HG02943 (cell line): Measurements from ENCODE around the gene OAS2.

Source experiments
- ATAC-seq: cut with Tn5 transposase; IDR thresholded peaks from one replicate; pipeline ENCODE4 v1.9.1; 2021; ENCODE audit warnings: mild to moderate bottlenecking, low read depth, moderate library complexity; ENCODE audit not compliant: unreplicated experiment

OAS2 gene, protein sequence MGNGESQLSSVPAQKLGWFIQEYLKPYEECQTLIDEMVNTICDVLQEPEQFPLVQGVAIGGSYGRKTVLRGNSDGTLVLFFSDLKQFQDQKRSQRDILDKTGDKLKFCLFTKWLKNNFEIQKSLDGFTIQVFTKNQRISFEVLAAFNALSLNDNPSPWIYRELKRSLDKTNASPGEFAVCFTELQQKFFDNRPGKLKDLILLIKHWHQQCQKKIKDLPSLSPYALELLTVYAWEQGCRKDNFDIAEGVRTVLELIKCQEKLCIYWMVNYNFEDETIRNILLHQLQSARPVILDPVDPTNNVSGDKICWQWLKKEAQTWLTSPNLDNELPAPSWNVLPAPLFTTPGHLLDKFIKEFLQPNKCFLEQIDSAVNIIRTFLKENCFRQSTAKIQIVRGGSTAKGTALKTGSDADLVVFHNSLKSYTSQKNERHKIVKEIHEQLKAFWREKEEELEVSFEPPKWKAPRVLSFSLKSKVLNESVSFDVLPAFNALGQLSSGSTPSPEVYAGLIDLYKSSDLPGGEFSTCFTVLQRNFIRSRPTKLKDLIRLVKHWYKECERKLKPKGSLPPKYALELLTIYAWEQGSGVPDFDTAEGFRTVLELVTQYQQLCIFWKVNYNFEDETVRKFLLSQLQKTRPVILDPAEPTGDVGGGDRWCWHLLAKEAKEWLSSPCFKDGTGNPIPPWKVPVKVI

DNA sequence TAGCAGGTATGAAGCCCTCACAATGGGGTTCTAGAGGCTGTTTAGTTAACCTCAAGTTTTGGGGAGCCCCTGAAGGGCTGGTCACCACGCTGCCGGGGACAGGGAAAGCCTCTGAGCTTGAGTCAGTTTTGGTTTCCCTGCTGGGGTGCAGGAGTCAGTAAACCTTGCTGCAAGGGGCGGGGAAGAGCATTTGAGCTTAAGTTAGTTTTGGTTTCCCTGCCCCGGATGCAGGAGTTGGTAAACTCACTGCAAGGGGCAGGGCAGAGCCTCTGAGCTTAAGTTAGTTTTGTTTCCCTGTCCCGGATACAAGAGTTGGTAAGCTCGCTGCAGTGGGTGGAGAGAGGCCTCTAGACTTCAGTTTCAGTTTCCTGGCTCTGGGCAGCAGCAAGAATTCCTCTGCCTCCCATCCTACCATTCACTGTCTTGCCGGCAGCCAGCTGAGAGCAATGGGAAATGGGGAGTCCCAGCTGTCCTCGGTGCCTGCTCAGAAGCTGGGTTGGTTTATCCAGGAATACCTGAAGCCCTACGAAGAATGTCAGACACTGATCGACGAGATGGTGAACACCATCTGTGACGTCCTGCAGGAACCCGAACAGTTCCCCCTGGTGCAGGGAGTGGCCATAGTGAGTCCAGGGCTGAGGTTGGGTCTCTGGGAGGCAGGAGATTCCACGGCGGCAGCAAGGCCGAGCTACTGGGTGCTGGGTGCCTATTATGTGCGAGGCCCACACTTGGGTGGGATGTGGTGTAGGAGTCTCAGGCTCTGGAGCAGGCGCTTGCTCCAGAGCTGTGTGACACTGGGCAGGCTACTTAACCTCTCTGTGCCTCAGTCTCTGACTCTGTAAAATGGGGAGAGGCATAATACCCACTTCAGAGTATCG is at the start of gene OAS2:
Gene OAS2, plus strand, starts transcription at position 357 of the 878 bp plus-strand sequence. Its CDS starts 90 bp downstream, at position 447.
- peak; percentile 91 for ATAC-seq

DNA sequence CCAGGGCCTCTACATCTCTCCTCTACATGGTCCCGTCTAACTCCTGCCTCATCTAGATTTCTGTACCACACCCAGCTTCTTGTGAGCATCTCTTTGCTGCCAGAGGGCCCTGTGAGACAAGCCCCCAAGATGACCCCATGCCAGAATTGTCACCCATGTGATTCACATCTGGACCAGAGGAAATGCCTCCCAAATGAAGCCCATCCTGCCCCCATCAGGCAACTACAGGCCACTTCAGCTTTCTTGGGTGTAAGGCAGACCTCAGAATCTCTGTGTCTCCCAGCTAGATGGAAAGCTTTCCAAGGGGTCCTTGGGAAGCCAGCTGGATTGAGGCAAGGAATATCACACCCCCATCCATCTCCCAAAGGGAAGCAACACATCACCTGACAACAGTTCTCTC is 49.3 kb upstream of the OAS2 start:
- no peak for ATAC-seq

DNA sequence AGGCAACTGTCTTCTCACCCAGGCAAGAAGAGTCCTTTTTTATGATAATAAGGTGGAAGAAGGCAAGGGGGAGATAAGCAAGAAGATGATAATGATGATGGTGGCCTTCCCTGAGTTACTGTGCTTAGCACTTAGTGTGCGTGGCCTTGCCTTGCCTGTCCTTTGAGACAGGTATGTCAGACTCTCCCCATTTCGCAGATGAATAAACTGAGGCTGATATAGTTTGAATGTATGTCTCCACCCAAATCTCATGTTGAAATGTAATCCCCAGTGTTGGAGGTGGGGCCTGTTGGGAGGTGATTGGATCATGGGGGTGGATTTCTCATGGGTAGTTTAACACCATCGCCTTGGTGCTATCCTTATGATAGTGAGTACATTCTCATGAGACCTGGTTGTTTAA is 48.6 kb upstream of the OAS2 start:
- no peak for ATAC-seq

DNA sequence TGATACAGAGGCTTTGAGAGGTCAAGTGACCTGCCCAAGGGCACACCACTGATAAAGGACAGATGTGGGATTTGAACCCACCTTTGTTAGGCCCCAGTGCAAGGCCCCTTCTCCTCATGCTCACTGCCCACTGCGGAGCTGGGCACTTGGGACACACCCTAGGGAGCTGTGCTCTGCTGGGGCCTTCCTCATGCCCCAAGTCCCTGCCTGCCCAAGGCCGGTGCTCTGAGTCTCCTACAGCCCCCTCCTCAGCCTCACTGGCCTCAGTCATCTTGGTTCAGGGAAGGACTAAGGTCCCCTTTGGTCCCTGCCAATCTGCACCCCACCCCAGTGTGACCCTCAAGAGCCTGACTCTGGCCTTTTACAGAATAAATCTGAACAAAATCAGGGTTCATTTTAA is 48.0 kb upstream of the OAS2 start:
- no peak for ATAC-seq

DNA sequence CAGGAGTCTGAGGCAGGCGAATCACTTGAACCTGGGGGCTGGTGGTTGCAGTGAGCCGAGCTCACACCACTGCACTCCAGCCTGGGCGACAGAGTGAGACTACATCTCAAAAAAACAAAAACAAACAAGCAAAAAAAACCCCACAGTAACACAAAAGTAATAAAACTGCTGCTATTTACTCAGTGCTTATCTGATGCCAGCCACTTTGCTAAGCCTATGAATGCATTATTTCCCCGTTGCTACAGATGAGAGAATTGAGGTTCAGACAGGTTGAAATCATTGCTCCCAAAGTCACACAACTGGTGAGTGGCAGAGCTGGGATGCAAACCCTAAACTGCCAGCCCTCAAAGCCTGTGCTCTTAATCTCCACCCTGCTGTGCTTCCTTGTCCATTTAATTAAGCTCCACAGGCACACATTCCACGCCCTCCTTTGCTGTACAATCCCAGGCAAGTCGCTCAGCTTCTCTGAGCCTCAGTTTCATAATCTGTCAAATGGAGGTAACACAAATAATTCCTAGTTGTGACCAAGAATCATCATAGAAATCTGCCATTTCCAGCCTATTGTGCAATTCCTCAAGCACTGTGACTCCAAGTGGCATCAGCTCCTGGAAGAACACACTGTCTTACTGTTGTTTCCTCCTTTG is 45.7 kb upstream of the OAS2 start:
- ATAC-seq: no peak

DNA sequence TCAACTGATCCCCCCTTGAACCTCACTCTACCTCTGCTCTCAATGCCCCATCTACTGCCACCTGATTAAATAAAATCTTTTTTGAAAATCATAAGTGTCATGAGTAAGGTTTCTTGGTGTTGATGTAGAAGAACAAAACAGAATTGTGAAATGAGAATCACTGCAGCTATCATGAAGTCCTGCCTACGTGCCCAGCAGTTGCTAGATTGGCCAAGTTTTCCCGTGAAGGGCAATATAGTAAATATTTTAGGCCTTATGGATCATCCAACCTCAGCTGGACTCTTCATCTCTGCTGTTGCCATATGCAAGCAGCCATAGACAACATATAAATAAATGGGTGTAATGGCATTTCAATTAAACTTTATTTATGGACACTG is 45.2 kb upstream of the OAS2 start:
- ATAC-seq: no peak

DNA sequence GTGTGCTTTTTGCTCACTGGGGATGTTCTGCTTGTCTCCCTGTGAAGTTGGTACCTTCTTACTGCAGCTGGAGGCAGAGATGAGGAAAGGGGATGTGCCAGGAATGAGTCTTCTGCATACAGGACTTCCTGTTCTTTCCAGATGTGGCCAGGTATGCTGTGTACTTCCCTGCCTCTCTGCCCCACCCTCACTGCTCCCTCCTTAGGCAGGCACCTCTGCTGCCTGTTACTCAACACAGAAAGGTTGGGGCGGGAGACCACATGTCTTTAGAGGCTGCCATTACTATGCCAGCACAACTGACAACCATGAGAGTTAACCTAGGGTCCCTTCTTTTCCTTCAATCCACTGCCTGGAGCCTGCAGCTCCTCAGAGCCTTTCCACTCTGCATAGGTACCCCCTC is 42.1 kb upstream of the OAS2 start:
- ATAC-seq: no peak

DNA sequence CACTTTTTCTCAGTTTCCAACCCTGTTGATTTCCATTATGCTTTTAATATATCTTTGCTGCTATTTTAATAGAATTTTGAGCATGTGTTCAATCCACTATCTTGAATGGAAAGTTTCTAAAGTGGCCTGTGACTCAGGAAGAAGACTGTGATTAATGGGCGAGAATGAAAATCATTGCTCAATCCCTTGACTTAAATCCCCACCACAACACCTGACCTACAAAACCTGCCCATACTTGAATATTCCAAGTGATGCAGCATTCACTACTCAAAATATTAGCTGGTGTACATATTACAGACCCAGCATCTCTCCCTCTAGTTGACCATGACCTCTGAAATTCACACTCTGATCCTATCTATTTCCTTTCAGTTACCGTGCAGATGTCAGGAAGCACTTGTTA is 41.4 kb upstream of the OAS2 start:
- ATAC-seq: no peak

DNA sequence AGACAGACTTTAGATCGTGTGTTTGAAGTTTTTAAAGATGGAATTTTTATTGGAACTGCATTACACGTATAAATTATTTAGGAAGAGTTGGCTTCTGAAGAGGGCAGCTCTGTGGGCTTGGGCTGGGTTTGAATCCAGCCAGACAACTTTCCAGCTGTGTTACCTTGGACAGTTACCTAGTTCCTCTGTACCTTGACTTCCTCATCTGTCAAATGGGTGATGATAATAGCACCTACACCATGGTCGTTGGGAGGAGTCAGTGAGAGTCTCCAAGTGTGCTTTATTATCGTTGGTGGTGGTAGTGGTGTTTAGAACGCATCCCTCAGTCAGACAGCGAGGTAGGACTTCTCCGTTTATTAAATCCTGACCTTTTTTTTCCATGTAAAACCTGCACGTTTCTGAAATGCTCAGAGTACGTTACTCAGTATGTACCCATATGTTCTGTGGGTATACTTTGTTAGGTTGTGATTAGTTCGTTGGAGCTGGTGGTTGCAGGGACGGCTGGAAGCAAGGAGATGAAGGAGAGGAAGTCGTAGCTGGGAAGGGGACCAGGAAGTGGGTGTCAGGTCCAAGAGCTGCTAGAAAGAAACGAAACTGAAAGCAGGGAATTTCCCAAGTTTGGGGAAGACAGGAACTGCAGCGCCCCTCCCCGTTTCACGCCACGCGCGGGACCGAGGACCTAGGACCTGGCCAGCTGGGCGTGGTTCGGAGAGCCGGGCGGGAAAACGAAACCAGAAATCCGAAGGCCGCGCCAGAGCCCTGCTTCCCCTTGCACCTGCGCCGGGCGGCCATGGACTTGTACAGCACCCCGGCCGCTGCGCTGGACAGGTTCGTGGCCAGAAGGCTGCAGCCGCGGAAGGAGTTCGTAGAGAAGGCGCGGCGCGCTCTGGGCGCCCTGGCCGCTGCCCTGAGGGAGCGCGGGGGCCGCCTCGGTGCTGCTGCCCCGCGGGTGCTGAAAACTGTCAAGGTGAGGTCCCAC is 40.3 kb upstream of the OAS2 start, which contains the start of gene OAS3:
Gene OAS3, plus strand, starts transcription at position 734 of the 979 bp plus-strand sequence. Its CDS starts 57 bp downstream, at position 791.
- no peak for ATAC-seq

DNA sequence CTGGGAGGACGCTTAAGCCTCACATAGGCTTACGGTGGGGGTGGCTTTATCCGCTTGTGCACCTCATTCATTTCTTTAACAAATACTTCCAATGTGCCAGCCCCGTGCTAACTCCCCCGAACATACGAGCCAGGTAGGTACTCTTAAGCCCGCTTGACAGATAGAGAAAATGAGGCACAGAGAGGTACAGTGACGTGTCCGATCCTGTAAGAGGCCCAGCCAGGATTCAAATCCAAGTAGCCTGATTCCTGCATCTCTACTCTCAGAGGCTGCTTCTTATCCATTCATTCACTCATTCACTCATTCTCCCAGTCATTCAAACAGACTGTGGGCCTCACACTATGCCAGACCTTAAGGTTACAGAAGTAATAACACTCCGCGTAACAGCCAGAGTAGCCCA is 39.6 kb upstream of the OAS2 start:
- ATAC-seq: no peak

DNA sequence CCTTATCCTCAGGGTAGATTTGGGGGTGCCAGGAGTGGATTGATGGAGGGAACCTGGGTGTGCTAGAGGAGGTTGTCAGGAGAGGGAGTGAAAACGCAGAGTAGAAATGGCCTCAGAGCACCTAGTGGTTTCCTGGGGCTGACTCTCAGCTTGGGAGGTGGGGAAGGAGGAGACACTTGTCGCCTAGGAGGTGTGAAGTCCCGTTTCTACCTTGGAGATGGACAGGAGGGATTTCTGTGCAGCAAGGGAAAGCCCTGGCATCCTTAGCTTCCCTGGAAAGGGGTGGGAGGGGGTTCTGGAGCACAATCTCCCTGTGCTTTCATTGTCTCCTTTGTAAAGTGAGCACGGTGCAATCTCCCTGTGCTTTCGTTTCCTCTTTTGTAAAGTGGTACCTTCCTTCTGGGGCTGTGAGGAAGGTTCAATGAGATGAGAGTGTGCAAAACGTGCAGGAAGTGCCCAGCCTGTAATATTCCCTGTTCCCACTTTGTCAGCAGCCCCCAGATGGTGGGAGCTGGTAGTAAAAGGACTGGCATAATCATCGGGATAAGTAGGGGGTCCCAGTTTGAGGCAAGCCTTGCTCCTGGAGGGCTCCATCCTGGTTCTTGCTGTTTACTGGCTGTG is 38.4 kb upstream of the OAS2 start:
- peak; percentile 49 for ATAC-seq

DNA sequence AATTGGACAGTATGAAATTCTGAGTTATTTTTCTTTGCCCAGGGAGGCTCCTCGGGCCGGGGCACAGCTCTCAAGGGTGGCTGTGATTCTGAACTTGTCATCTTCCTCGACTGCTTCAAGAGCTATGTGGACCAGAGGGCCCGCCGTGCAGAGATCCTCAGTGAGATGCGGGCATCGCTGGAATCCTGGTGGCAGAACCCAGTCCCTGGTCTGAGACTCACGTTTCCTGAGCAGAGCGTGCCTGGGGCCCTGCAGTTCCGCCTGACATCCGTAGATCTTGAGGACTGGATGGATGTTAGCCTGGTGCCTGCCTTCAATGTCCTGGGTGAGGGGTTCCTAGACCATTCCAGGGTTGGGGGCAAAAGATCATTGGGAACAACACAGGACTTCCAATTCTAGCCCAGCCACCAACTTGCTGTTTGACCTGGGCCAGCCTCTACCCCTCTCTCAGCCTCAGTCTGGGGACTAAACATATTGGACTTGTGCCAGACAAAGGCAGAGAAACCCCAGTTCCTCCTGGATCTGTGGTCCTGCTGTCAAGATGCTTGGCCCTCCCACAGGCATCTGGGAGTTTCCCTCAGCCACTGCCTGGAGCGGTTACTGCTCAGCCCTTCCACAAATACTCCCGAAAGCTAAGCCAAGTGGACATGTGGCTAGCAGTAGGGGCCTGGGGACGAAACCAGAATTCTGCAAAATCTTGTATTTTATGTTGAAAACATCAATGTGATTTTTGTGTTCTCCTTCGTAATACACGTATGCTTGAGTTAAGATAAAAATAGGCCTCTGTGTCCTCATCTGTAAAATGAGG is 36.6 kb upstream of the OAS2 start:
- no peak for ATAC-seq

DNA sequence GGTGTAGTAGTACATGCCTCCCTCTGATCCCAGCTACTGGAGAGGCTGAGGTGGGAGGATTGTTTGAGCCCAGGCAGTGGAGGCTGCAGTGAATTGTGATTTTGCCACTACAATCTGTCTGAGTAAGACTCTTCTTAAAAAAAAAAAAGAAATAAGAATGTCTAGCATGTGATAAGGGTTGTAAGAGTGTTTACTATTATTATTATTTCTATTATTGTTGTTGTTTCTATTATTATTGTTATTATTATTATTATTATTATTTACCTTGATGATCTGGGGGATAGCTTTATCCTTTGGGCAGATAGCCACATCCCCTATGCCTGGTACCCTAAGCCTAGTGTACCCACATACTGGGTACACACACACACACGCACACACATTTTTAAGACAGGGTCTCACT is 35.7 kb upstream of the OAS2 start:
- no peak for ATAC-seq

DNA sequence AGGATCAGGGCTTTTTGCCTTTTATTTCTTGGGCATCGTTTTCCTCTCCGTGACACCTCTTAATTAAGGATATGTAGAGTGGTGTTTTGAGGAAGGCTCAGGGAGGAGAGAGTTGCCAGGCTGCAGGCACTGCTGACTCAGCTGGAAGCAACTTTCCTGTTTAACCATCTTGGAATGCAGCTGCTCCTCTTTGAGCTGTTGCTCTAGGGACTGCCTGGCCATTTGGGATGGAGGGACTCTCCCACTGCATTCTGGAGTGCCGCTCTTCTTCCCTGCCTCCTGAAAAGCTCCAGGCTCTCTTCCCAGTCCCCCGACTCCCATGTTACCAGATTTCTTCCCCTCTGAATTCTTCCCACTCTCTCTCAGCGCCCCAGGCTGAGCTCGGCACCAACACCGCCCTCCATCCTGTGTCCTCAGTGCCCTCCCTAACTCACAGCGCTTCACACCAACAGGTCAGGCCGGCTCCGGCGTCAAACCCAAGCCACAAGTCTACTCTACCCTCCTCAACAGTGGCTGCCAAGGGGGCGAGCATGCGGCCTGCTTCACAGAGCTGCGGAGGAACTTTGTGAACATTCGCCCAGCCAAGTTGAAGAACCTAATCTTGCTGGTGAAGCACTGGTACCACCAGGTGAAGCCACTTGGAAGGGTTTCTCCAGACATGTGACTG is 34.2 kb upstream of the OAS2 start:
- ATAC-seq: no peak

DNA sequence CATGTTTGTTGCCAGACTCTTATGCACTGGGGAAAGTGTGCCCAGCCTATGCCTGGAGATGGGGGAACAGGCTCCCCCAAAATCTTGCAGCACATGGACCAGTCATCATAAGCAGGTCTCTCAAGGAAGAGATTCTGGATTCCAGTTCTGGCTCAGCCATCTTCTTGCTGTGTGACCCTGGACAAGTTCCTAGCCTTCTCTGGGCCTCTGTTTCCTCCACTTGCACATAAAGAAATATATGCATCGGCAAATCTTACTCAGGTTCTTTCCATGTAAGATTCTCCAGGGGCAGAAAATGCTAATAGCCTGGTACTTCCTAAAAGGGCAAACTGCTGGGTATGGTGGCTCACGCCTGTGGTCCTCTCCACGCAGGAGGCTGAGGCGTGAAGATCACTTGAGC is 32.8 kb upstream of the OAS2 start:
- ATAC-seq: no peak

DNA sequence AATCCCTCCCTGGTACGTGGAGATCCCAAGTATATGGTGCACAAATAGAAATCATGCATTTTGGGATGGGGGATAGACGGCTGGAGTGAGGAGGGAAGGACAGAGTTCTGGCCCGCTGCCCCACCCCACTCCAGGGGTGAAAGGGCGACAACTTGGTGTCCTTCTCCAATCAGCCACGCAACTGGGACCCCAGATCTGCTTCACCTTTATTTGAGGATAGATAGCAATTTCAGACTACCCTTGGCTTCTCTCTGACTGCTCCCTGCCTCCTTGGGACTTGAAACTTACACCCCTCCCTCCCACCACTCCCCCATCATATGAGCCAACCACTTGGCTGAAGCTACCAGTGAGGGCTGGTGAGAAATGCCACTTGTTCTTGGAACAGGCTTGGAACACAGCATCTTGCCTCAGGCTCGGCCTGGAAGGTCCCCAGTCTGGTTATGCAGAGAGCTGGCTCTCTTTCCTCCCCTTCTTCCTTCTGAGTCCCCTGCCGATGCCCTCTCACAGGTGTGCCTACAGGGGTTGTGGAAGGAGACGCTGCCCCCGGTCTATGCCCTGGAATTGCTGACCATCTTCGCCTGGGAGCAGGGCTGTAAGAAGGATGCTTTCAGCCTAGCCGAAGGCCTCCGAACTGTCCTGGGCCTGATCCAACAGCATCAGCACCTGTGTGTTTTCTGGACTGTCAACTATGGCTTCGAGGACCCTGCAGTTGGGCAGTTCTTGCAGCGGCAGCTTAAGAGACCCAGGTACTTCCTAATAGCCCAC is 31.9 kb upstream of the OAS2 start:
- no peak for ATAC-seq

DNA sequence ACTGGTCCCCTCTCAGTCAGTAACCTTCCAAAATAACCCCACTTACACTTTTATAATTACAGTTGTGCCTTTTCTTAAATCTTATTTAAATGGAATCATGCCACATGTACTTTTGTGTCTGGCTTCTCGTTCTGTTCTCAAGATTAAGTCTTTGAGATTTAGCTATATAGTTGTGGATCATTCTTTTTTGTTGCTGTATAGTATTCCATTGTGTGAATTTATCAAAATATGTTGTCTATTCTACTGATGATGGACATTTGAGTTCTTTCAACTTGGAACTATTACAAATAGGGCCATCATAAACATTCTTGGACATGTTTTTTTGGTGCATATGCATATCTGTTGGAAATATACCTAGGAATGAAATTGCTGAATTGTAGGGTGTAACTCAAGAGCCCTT is 31.0 kb upstream of the OAS2 start:
- no peak for ATAC-seq
